H1 (cell line): ENCODE measurements around the gene ZNF582. TPM values are rescaled to one million over a fixed set of nuclear protein-coding genes. Genes with fewer than 3 reads are reported as not detected.

ENCODE experiments used
- polyA plus RNA-seq, 7 experiments: library from polyadenylated mRNA; depleted of rRNA in 3 of 7; stranded (reverse) in 5 of 7; unstranded in 2 of 7; fragments of >200 nt in 5 of 7; fragments of 200-250 nt in 2 of 7; gene quantifications; 1 replicate in 5 of 7; 2 replicates in 1 of 7; 4 replicates in 1 of 7; pipeline versions ENCODE4 v1.2.1 to v1.2.3, GENCODE V29; 2011 to 2013; ENCODE audit warnings: missing spikeins in 2 of 7, mixed read lengths in 2 of 7
- total RNA-seq: library from RNA; stranded (reverse); fragmentation: NEBNext Ultra II Directional; extraction: Animal tissue kit (Norgen Biotek cat#: 25700); gene quantifications from 2 replicates; pipeline ENCODE4 v1.2.1, GENCODE V29; 2021
- TF ChIP-seq, protein P1 (sequence below): fragments of 300-600 bp; sonication (generic); IDR thresholded peaks from 2 replicates; pipeline ENCODE4 v1.7.1; 2012; ENCODE audit warnings: low read length, moderate library complexity, mild to moderate bottlenecking, inconsistent platforms; ENCODE audit not compliant: insufficient replicate concordance

ZNF582 gene
- total and polyA plus RNA-seq, 2 of the 8 experiments (the other 6 are each of a cell fraction or from before 2014, with no cell fraction given) = 3.8 to 5.8 TPM

- TF ChIP-seq, protein P1, sequence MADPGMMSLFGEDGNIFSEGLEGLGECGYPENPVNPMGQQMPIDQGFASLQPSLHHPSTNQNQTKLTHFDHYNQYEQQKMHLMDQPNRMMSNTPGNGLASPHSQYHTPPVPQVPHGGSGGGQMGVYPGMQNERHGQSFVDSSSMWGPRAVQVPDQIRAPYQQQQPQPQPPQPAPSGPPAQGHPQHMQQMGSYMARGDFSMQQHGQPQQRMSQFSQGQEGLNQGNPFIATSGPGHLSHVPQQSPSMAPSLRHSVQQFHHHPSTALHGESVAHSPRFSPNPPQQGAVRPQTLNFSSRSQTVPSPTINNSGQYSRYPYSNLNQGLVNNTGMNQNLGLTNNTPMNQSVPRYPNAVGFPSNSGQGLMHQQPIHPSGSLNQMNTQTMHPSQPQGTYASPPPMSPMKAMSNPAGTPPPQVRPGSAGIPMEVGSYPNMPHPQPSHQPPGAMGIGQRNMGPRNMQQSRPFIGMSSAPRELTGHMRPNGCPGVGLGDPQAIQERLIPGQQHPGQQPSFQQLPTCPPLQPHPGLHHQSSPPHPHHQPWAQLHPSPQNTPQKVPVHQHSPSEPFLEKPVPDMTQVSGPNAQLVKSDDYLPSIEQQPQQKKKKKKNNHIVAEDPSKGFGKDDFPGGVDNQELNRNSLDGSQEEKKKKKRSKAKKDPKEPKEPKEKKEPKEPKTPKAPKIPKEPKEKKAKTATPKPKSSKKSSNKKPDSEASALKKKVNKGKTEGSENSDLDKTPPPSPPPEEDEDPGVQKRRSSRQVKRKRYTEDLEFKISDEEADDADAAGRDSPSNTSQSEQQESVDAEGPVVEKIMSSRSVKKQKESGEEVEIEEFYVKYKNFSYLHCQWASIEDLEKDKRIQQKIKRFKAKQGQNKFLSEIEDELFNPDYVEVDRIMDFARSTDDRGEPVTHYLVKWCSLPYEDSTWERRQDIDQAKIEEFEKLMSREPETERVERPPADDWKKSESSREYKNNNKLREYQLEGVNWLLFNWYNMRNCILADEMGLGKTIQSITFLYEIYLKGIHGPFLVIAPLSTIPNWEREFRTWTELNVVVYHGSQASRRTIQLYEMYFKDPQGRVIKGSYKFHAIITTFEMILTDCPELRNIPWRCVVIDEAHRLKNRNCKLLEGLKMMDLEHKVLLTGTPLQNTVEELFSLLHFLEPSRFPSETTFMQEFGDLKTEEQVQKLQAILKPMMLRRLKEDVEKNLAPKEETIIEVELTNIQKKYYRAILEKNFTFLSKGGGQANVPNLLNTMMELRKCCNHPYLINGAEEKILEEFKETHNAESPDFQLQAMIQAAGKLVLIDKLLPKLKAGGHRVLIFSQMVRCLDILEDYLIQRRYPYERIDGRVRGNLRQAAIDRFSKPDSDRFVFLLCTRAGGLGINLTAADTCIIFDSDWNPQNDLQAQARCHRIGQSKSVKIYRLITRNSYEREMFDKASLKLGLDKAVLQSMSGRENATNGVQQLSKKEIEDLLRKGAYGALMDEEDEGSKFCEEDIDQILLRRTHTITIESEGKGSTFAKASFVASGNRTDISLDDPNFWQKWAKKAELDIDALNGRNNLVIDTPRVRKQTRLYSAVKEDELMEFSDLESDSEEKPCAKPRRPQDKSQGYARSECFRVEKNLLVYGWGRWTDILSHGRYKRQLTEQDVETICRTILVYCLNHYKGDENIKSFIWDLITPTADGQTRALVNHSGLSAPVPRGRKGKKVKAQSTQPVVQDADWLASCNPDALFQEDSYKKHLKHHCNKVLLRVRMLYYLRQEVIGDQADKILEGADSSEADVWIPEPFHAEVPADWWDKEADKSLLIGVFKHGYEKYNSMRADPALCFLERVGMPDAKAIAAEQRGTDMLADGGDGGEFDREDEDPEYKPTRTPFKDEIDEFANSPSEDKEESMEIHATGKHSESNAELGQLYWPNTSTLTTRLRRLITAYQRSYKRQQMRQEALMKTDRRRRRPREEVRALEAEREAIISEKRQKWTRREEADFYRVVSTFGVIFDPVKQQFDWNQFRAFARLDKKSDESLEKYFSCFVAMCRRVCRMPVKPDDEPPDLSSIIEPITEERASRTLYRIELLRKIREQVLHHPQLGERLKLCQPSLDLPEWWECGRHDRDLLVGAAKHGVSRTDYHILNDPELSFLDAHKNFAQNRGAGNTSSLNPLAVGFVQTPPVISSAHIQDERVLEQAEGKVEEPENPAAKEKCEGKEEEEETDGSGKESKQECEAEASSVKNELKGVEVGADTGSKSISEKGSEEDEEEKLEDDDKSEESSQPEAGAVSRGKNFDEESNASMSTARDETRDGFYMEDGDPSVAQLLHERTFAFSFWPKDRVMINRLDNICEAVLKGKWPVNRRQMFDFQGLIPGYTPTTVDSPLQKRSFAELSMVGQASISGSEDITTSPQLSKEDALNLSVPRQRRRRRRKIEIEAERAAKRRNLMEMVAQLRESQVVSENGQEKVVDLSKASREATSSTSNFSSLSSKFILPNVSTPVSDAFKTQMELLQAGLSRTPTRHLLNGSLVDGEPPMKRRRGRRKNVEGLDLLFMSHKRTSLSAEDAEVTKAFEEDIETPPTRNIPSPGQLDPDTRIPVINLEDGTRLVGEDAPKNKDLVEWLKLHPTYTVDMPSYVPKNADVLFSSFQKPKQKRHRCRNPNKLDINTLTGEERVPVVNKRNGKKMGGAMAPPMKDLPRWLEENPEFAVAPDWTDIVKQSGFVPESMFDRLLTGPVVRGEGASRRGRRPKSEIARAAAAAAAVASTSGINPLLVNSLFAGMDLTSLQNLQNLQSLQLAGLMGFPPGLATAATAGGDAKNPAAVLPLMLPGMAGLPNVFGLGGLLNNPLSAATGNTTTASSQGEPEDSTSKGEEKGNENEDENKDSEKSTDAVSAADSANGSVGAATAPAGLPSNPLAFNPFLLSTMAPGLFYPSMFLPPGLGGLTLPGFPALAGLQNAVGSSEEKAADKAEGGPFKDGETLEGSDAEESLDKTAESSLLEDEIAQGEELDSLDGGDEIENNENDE = no peak
Measured at GRCh38 chr19:56398809-56399208, 5.5 kb upstream of the ZNF582 start (continued).
